T-helper 9 cell (primary cell): ENCODE measurements around the gene MALRD1.
"Not testable (repeated sequence)": the region's sequence is repeated elsewhere in the genome, so short reads cannot be mapped to it uniquely, and the experiment has no call there.

ENCODE experiments used
- DNase-seq: peaks from one replicate; pipeline ENCODE4 v3.0.0-alpha.2; 2020

MALRD1 gene

GRCh38 chr10:19724287-19724686 is 675.7 kb downstream of the MALRD1 start:
- no peak for DNase-seq

- DNase-seq = no peak
These were observed 679.8 kb downstream of the MALRD1 start for GRCh38 chr10:19728376-19728775.

GRCh38 chr10:19728964-19729363 is 680.4 kb downstream of the MALRD1 start:
- no peak for DNase-seq

GRCh38 chr10:19730167-19730906 is 681.7 kb downstream of the MALRD1 start:
- no peak for DNase-seq

- DNase-seq = no peak
These were observed 682.3 kb downstream of the MALRD1 start for GRCh38 chr10:19730907-19731217.

- DNase-seq = no peak
These were observed 683.0 kb downstream of the MALRD1 start for GRCh38 chr10:19731560-19731959.

- DNase-seq = no peak
These were observed 689.8 kb downstream of the MALRD1 start for GRCh38 chr10:19738440-19738839.

- DNase-seq = not testable (repeated sequence)
These were observed 690.6 kb downstream of the MALRD1 start for GRCh38 chr10:19739232-19739631.

- not testable (repeated sequence) for DNase-seq
These were observed 693.5 kb downstream of the MALRD1 start for GRCh38 chr10:19742144-19742543.

- DNase-seq = no peak
These were observed 697.1 kb downstream of the MALRD1 start for GRCh38 chr10:19745672-19746071.

GRCh38 chr10:19749185-19749729 is 700.7 kb downstream of the MALRD1 start:
- no peak for DNase-seq

- DNase-seq = no peak
These were observed 702.4 kb downstream of the MALRD1 start for GRCh38 chr10:19750972-19751371.

- no peak for DNase-seq
These were observed 708.3 kb downstream of the MALRD1 start for GRCh38 chr10:19756919-19757318.

- DNase-seq = no peak
These were observed 713.4 kb downstream of the MALRD1 start for GRCh38 chr10:19762026-19762425.

GRCh38 chr10:19764111-19764510 is 715.5 kb downstream of the MALRD1 start:
- no peak for DNase-seq

GRCh38 chr10:19767876-19768275 is 719.3 kb downstream of the MALRD1 start:
- no peak for DNase-seq

- DNase-seq = not testable (repeated sequence)
These were observed 721.2 kb downstream of the MALRD1 start for GRCh38 chr10:19769826-19770225.

- DNase-seq = no peak
These were observed 724.4 kb downstream of the MALRD1 start for GRCh38 chr10:19772972-19773371.

GRCh38 chr10:19775296-19775695 is 726.7 kb downstream of the MALRD1 start:
- DNase-seq = no peak

- DNase-seq = no peak
These were observed 729.2 kb downstream of the MALRD1 start for GRCh38 chr10:19777806-19778205.

GRCh38 chr10:19778996-19779395 is 730.4 kb downstream of the MALRD1 start:
- DNase-seq = no peak

- no peak for DNase-seq
These were observed 734.0 kb downstream of the MALRD1 start for GRCh38 chr10:19782430-19783089.

- no peak for DNase-seq
These were observed 735.1 kb downstream of the MALRD1 start for GRCh38 chr10:19783721-19784120.
